GM12878 (cell line): Measurements from ENCODE around the gene HDDC3. TPM values are rescaled to one million over a fixed set of nuclear protein-coding genes. Genes with fewer than 3 reads are reported as not detected.

Experiments
- ATAC-seq: fragments of 200-7000 bp; cut with Tn5 transposase; 3 replicates; pipeline ENCODE4 v1.9.1; 2020; ENCODE audit warnings: mild to moderate bottlenecking, moderate library complexity
- BruUV-seq: library from RNA; stranded (reverse); fragments of 400-500 nt; replicated peaks from 2 replicates; lab custom pipeline; 2021; lab: Mats Ljungman, UMichigan
- CTCF ChIA-PET: fragments of 300-600 bp; sonication (Branson Sonifier 250); formaldehyde crosslinking; extraction: SDS; loops from one replicate; lab custom pipeline; 2021; ENCODE audit warnings: inconsistent platforms; lab: Yijun Ruan, JAX
- POLR2A ChIA-PET: fragments of 350-600 bp; formaldehyde crosslinking; extraction: SDS; loops from one replicate; lab custom pipeline; 2021; ENCODE audit warnings: inconsistent platforms; lab: Charles Lee
- RAD21 ChIA-PET: fragments of 300-600 bp; sonication (Branson Sonifier 250); formaldehyde crosslinking; loops from one replicate; lab custom pipeline; 2023; ENCODE audit warnings: antibody characterized with exemption; ENCODE audit not compliant: unreplicated experiment; lab: Charles Lee
- SMC1A ChIA-PET: fragments of 300-600 bp; sonication (Branson Sonifier 250); formaldehyde crosslinking; loops from one replicate; lab custom pipeline; 2023; ENCODE audit not compliant: unreplicated experiment, uncharacterized antibody; lab: Charles Lee
- DNase-seq: peaks from one replicate; pipeline ENCODE4 v3.0.0-alpha.2; 2011; ENCODE audit warnings: low read depth, low spot score
- FAIRE-seq: peaks from 3 replicates; lab custom pipeline; 2011; peaks lifted over from hg19 to GRCh38; lab: Jason Lieb, UNC
- H2AFZ ChIP-seq: 2 replicates; pipeline ENCODE4 v1.6.0; 2011; ENCODE audit warnings: low read depth, low read length, control low read depth; ENCODE audit not compliant: control insufficient read depth
- H3K27ac ChIP-seq: 2 replicates; pipeline ENCODE4 v1.5.1; 2011; ENCODE audit warnings: control low read depth; ENCODE audit not compliant: control insufficient read depth, insufficient read depth
- H3K27me3 ChIP-seq, 2 experiments: replicated peaks in 1 of 2; 2 replicates each; pipeline versions ENCODE4 v1.6.0 to v1.6.1; 2011; ENCODE audit warnings: low read length in 1 of 2; ENCODE audit not compliant: control insufficient read depth in 2 of 2, insufficient read depth in 2 of 2
- H3K36me3 ChIP-seq, 2 experiments: 2 replicates each; pipeline ENCODE4 v1.5.1; 2011; ENCODE audit warnings: low read length in 1 of 2; ENCODE audit not compliant: control insufficient read depth in 2 of 2, insufficient read depth in 2 of 2
- H3K4me1 ChIP-seq: 2 replicates; pipeline ENCODE4 v1.6.1; 2011; ENCODE audit warnings: mild to moderate bottlenecking, low read length, moderate library complexity, mixed read lengths; ENCODE audit not compliant: control insufficient read depth, insufficient read depth
- H3K4me2 ChIP-seq: 2 replicates; pipeline ENCODE4 v1.6.0; 2011; ENCODE audit warnings: control low read depth; ENCODE audit not compliant: control insufficient read depth, insufficient read depth
- H3K4me3 ChIP-seq: fragments of 200-600 bp; sonication (generic); 2 replicates; pipeline ENCODE4 v1.5.1; 2016
- H3K79me2 ChIP-seq: 2 replicates; pipeline ENCODE4 v1.6.0; 2011; ENCODE audit warnings: low read length; ENCODE audit not compliant: control insufficient read depth, insufficient read depth
- H3K9ac ChIP-seq: 2 replicates; pipeline ENCODE4 v1.8.0; 2011; ENCODE audit warnings: low read length, control low read depth, mixed read lengths; ENCODE audit not compliant: control insufficient read depth, insufficient read depth
- H3K9me3 ChIP-seq: replicated peaks from 3 replicates; pipeline ENCODE4 v1.5.1; 2011; ENCODE audit warnings: mild to moderate bottlenecking, low read length; ENCODE audit not compliant: control insufficient read depth, insufficient read depth
- H4K20me1 ChIP-seq: 2 replicates; pipeline ENCODE4 v1.6.0; 2011; ENCODE audit not compliant: control insufficient read depth, insufficient read depth
- KAT2A ChIP-seq: conservative IDR thresholded peaks from 2 replicates; pipeline ENCODE4 v1.6.1; 2011; ENCODE audit warnings: low read depth, low read length; ENCODE audit not compliant: control insufficient read depth
- NFIC ChIP-seq: IDR thresholded peaks from 2 replicates; pipeline ENCODE4 v1.6.1; 2012; ENCODE audit warnings: low read depth, mild to moderate bottlenecking, inconsistent platforms, low read length, moderate library complexity
- ZBED1 ChIP-seq: IDR thresholded peaks from 2 replicates; pipeline ENCODE4 v1.6.1; 2016; ENCODE audit warnings: borderline replicate concordance
- ZZZ3 ChIP-seq: IDR thresholded peaks from 2 replicates; pipeline ENCODE4 v1.6.1; 2011; ENCODE audit warnings: low read depth; ENCODE audit not compliant: control insufficient read depth, insufficient read length
- WGBS: methylation state at CpG from one replicate; pipeline ENCODE4 v1.1.6; 2016; ENCODE audit warnings: low lambda C conversion rate; ENCODE audit not compliant: insufficient replicate concordance, insufficient coverage; ENCODE audit errors: missing lambda C conversion rate; 5-methylcytosine and 5-hydroxymethylcytosine counted together
- in situ Hi-C: fragments of 300-500 bp; cut with MboI; formaldehyde crosslinking; loops from 9 replicates; pipeline ENCODE4 v1.14.3; 2018; ENCODE audit warnings: mixed read lengths
- intact Hi-C: fragments of 100-400 bp; cut with micrococcal nuclease; formaldehyde crosslinking; loops from one replicate; pipeline ENCODE4 v1.14.2; 2022; ENCODE audit not compliant: unreplicated experiment
- polyA plus RNA-seq, 11 experiments: library from polyadenylated mRNA; depleted of rRNA in 4 of 11; unstranded in 6 of 11; stranded (reverse) in 5 of 11; fragments of >200 nt; fragmentation: Nextera tagmentation in 4 of 11; fragmentation: Illumina TruSeq in 1 of 11; extraction: Ambion mirVana in 4 of 11; extraction: Trizol in 1 of 11; gene quantifications; 1 replicate in 1 of 11; 2 replicates in 10 of 11; pipeline versions ENCODE4 v1.2.1 to v1.2.3, GENCODE V29; 2011 to 2016; ENCODE audit warnings: inconsistent platforms in 2 of 11, missing spikeins in 2 of 11, low read depth in 1 of 11
- total RNA-seq, 4 experiments: library from RNA; depleted of rRNA in 3 of 4; stranded (reverse); fragments of >200 nt in 3 of 4; fragmentation: Illumina TruSeq in 1 of 4; extraction: Trizol in 1 of 4; gene quantifications; 2 replicates each; pipeline versions ENCODE4 v1.2.1 to v1.2.3, GENCODE V29; 2013 to 2021
- TF ChIP-seq, protein P1 (sequence below): fragments of 450-650 bp; IDR thresholded peaks from 2 replicates; pipeline ENCODE4 v1.6.1; 2017; ENCODE audit warnings: low read depth, mild to moderate bottlenecking, moderate library complexity

The HDDC3 gene
- total and polyA plus RNA-seq, 10 of the 15 experiments (the other 5 are each of a cell fraction or from before 2014, with no cell fraction given), result 5.6 to 39.5 (median 23.0) TPM

DNA sequence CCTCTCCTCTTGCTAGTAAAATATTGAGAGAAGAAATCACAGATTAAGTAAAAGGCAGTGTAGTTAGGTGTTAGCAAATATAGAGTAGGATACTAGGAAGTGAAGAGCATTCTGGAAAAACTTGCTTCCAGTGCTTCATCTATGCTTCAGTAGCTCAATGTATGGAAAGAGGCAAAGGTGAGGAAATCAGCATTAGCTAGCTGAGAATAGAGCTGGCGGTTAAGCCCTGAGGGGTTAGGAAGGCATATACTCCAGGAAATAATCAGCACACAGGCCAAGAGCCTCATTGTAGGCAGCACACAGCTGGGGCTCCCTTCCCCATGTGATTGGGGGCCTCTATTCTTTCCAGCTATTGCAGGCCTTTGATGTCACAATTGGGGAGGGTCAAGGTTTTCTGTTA, 36.1 kb upstream of the HDDC3 start:
- no peak overlapping the region for H3K4me3 ChIP-seq
- no TSS peak for BruUV-seq
- H3K4me1 ChIP-seq, result no peaks in the 10 kb centered on the region
- H3K36me3 ChIP-seq, result peaks cover 32 to 49% of the 10 kb centered on the region in 2 experiments
- no peaks in the 10 kb centered on the region for H3K27me3 ChIP-seq
- H3K4me2 ChIP-seq, result no peak overlapping the region
- RAD21 ChIA-PET, result interaction anchor here (0.9 kb wide), 1 partner anchor 19 kb away, joined by 3 read pairs; no protein-coding TSS in a partner anchor
- DNase-seq (no peak), FAIRE-seq (no peak), ATAC-seq (no peak)
- no peak overlapping the region for H3K9ac ChIP-seq
- 100% methylated on average over 1 of the region's 1 CpG for WGBS
- TF ChIP-seq ZBED1, result no peak
- TF ChIP-seq, protein P1, sequence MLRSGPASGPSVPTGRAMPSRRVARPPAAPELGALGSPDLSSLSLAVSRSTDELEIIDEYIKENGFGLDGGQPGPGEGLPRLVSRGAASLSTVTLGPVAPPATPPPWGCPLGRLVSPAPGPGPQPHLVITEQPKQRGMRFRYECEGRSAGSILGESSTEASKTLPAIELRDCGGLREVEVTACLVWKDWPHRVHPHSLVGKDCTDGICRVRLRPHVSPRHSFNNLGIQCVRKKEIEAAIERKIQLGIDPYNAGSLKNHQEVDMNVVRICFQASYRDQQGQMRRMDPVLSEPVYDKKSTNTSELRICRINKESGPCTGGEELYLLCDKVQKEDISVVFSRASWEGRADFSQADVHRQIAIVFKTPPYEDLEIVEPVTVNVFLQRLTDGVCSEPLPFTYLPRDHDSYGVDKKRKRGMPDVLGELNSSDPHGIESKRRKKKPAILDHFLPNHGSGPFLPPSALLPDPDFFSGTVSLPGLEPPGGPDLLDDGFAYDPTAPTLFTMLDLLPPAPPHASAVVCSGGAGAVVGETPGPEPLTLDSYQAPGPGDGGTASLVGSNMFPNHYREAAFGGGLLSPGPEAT, result no peak
- no peaks in the 10 kb centered on the region for H3K9me3 ChIP-seq
- SMC1A ChIA-PET, result interaction anchor here (1.0 kb wide), 1 partner anchor 15 kb away, joined by 3 read pairs; no protein-coding TSS in a partner anchor
- CTCF ChIA-PET, result interaction anchor here (1.3 to 2.6 kb wide), 3 partner anchors 13 to 65 kb away, joined by 3 to 12 read pairs (median 4); partner anchors contain the start of gene RCCD1
- POLR2A ChIA-PET, result interaction anchor here (0.6 to 1.1 kb wide), 2 partner anchors 13 to 25 kb away, joined by 3 to 4 read pairs; no protein-coding TSS in a partner anchor
- no peaks in the 10 kb centered on the region for H3K79me2 ChIP-seq
- in situ Hi-C loops, result loop anchor here (25.0 kb wide), 1 partner anchor 1381 kb away; the partner anchor contains the start of gene TICRR
- H3K27ac ChIP-seq, result no peak overlapping the region
- intact Hi-C loops, result no loop called here
- H4K20me1 ChIP-seq, result no peaks in the 10 kb centered on the region
- H2AFZ ChIP-seq, result no peak overlapping the region

DNA sequence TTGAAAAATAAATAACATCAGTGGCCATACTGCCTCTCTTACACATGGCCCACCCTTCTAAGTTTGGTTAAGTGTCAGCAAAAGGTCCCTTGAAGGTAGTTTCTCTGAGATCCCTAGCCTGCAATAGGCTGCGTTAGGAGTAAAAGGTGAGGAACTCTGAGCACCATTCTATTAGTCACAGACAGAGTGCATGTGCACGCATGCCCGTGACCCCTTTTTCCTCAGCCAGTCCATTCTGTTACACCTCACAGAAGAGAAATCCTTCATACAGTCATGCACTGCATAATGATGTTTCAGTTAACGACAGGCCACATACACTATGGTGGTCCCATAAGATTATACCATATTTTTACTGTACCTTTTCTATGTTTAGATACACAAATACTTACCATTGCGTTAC, 34.9 kb upstream of the HDDC3 start:
- Histone ChIP-seq H3K4me1 (no peaks in the 10 kb centered on the region), H2AFZ (no peak overlapping the region), H4K20me1 (no peaks in the 10 kb centered on the region), H3K27ac (no peak overlapping the region), H3K9me3 (no peaks in the 10 kb centered on the region), H3K27me3 (no peaks in the 10 kb centered on the region), H3K4me2 (no peak overlapping the region), H3K36me3 (peaks cover 32 to 43% of the 10 kb centered on the region in 2 experiments), H3K9ac (no peak overlapping the region), H3K79me2 (no peaks in the 10 kb centered on the region), H3K4me3 (no peak overlapping the region)
- over 99% methylated on average over 5 of the region's 5 CpGs for WGBS
- no peak for FAIRE-seq
- ATAC-seq, result no peak
- TF ChIP-seq NFIC (no peak), KAT2A (no peak), ZZZ3 (no peak)
- SMC1A ChIA-PET, result no interaction called here
- RAD21 ChIA-PET, result no interaction called here
- intact Hi-C loops, result no loop called here
- no peak for DNase-seq
- POLR2A ChIA-PET, result interaction anchor here (0.6 to 1.2 kb wide), 2 partner anchors 12 to 69 kb away, joined by 3 to 6 read pairs; no protein-coding TSS in a partner anchor
- CTCF ChIA-PET, result interaction anchor here (1.2 to 2.6 kb wide), 2 partner anchors 11 kb away, joined by 5 to 12 read pairs; partner anchors contain the start of gene RCCD1
- in situ Hi-C loops, result loop anchor here (25.0 kb wide), 1 partner anchor 1380 kb away; the partner anchor contains the start of gene TICRR
- BruUV-seq, result no TSS peak
